DMS79 treated with DMSO at 0.1 percent for 48 hours (cell line): Measurements from ENCODE around the gene CITED1.

Experiments
- DNase-seq: peaks from one replicate; lab custom pipeline; 2025; lab: John Stamatoyannopoulos, UW

The CITED1 gene

GRCh38 chrX:72270316-72270866 lies 35.3 kb downstream of the CITED1 start:
- DNase-seq = no peak

- no peak for DNase-seq
Observed at GRCh38 chrX:72269671-72270251, 36.0 kb downstream of the CITED1 start.

- no peak for DNase-seq
Observed at GRCh38 chrX:72268597-72269365, 36.9 kb downstream of the CITED1 start.

- no peak for DNase-seq
Observed at GRCh38 chrX:72265263-72265662, 40.5 kb downstream of the CITED1 start.

- DNase-seq = peak; percentile 50
Observed at GRCh38 chrX:72262077-72262476, 43.6 kb downstream of the CITED1 start.

- no peak for DNase-seq
Observed at GRCh38 chrX:72260448-72260847, 45.3 kb downstream of the CITED1 start.

- no peak for DNase-seq
Observed at GRCh38 chrX:72258174-72258573, 47.5 kb downstream of the CITED1 start.

GRCh38 chrX:72255864-72256263 lies 49.9 kb downstream of the CITED1 start:
- no peak for DNase-seq

GRCh38 chrX:72255445-72255844 lies 50.3 kb downstream of the CITED1 start:
- DNase-seq = peak; percentile 57

GRCh38 chrX:72254816-72255215 lies 50.9 kb downstream of the CITED1 start:
- DNase-seq = no peak

- DNase-seq = no peak
Observed at GRCh38 chrX:72253686-72254085, 52.0 kb downstream of the CITED1 start.
